Embryonic facial prominence (tissue), 1 donor: Measurements from ENCODE around the gene UTS2B.

Experiments
- DNase-seq: peaks from one replicate; pipeline ENCODE4 v3.0.0-alpha.2; 2016; ENCODE audit errors: extremely low spot score

UTS2B gene

DNA sequence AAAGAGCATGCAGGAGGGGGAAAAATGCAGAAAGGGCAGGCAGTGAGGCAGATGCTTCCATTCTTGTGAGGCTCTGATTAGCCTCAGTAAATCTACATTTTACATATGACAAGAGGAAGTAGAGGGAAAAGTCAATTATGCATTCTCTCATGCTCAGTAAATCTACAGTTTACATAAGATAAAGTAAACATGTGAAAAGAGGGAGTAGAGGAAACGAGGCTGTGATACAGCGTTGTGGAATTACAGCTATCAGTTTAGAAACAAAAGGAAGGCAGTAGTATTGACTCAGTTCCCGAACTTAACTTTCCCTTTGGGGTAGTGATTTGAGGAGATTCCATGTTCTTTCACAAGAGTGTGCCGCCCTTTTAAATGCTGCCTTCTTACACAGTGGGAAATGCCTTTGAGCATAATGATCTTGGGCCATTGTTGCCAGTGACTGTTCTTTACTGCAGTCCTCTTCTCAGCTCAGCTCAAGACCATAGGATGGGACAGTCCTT, 92.0 kb downstream of the UTS2B start:
- no peak for DNase-seq

DNA sequence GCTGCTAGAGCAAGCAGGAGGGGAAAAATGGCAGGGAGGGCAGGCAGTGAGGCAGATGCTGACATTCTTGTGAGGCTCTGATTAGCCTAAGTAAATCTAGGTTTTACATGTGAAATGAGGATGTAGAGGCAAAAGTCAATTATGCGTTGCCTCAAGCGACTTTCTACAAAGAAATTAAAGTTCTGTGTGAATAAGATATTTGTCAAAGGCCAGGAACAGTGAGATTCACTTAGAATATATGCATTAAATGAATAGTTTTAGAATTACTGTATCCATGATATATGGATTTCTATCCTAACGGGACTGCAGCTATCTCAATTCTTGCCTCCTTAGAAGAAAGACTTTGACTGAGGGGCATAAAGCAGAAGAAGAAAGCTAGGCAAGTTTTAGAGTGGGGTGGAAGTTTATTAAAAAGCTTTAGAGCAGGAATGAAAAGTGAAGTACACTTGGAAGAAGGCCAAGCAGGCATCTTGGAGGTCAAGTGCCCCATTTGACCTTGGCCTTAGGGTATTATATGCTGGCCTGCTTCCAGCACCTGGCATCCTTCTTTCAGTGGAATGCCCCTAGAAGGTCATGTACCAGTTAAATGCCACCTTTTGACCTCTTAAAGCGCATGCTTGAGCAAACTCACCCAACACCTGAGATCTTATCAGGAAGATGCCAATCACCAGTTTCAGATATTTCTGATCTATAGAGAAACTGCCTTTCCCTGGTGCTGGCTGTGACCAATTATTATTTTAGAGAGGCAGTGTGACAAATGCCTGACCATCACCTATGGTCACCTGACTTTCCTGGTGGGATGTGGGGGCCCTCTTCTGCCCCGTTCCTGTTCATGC, 93.1 kb downstream of the UTS2B start:
- DNase-seq: no peak

DNA sequence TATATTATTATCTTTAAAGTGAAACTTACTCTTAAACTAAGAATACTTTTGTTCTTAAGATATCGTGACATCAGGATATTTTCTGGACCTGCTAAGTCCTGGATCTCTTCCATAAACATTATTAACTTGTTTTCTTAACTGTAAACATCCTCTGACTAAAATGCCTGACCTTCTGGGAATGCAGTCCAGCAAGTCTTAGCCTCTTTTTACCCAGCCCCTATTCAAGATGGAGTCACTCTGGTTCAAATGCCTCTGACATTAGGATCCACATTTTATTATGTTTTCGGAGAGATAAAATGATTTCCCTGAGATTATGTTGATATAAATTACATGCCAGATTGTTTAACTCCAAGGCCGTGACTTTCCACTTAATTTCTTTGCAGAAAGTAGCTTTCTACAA, 93.7 kb downstream of the UTS2B start:
- DNase-seq: no peak

DNA sequence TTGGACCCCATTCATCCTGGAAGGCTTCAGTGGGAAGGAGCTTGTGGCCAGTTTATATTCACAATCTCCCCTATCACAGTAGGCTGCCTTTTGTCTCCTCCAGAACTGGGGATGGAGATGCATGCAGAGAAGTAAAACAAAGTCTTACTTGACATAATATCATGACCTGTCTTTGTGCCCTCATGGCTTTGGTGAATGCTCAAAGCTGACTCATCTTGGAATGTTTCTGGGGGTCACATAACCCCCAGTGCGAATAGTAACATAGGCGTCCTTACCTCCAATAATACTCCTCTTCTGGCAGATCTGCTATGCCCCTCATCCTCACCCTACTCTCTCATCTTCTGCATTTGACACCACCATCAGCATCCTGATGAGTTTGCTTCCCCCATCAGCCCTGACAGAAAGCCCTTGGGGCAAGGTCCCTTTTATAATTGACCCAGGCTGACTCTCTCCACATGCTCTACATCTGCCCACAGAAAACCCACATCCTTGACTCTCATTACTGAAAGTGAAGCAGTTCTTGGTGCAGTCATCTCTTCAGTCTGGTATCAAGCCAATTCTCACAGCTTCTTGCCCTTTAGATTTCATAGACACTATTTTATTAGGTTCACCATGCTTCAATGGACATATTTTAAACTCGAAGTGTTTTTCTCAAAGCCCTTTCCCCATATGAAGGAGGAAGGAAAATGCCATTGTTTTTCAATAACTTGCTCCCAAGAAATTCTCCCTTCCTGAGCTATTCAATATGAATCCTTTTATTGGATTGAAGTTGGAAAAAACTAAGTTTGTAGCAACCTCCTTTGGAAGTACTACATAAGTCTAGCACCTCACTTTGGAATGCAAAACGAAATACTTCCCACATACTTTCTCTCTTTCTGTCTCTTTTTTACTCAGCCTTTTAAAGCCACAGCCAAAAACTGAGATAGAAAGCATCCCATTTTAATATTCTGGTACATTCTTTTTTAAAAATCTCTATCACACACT, 94.7 kb downstream of the UTS2B start:
- no peak for DNase-seq

DNA sequence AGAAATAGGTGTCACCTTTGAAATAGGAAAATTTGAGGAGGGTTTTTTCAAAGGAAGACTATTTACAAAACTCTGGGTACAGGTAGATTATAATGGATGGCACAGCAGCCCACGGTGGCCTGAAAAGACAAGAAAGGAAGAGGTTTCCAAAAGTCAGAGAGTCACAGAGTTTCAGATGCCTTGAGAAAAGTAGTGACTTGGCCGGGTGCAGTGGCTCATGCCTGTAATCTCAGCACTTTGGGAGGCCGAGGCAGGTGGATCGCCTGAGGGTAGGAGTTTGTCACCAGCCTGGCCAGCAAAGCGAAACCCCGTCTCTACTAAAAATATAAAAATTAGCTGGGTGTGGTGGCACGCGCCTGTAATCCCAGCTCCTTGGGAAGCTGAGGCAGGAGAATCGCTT, 96.1 kb downstream of the UTS2B start:
- DNase-seq: no peak

DNA sequence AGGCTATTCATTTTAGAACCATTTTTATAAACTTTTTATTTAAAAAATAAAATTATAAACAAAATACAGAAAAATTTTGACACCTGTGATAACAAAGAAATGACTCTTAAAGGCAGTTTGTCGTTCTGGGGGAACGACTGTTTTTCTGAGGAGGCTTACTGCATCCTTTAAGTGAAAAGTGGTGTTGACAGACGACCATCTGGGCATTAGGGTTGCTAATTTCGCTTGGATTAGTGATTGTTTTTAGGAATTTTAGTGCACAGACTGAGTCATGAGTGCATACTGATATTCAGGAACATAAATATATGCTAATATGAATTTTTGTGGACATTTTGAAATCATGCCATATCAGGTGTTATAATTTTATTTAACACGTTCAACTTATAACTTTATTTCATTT, 102.8 kb downstream of the UTS2B start:
- DNase-seq: no peak

DNA sequence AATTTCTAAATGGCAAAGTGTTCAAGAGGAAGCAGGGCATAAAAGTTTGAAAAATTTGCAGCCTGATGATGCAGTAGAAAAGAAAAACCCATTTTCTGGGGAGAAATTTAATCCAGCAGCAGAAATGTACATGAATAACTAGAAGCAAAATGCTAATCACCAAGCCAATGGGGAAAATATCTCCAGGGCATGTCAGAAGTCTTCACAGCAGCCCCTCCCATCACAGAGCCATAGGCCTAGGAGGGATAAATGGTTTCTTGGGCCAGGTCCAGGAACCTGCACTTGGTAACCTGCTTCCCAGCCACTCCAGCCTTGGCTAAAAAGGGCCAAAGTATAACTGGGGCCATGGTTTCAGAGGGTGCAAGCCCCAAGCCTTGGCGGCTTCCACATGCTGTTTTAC, 108.7 kb downstream of the UTS2B start:
- DNase-seq: no peak

DNA sequence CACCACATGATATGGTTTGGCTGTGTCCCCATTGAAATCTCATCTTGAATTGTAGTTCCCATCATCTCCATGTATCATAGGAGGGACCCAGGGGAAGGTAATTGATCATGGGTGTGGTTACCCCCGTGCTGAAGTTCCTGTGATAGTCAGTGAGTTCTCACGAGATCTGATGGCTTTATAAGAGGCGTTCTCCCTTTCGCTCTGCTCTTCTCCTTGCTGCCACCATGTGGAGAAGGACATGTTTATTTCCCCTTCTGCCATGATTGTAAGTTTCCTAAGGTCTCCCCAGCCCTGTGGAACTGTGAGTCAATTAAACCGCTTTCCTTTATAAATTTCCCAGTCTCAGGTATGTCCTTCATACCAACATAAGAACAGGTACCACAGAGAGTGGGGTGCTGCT, 109.4 kb downstream of the UTS2B start:
- DNase-seq: no peak

DNA sequence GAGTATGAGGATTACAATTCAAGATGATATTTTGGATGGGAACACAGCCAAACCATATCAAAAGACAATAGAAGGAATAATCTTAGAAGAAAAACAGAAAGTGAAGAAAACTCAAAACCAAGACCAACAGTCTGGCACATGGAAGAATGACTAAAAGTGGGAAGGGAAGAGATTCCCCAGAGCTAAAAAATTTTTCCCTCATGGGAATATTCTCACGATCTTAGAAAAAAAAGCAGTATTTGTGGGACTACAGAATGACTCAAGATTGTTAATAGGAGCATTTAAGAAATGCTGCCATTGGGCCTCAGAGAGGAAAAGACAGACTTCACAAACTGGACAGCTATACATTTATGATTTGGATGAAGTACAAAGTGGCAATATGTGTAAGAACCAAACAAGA, 113.0 kb downstream of the UTS2B start:
- no peak for DNase-seq
